ENCODE data around the gene CCDC196.

The CCDC196 gene

GRCh38 chr14:66485910-66486421 is at the start of gene CCDC196:
TSS of gene CCDC196 (plus strand) at chr14:66486371. CDS start at chr14:66486503, 132 bp downstream.
- no peak for DNase-seq

GRCh38 chr14:66440801-66441200 is 45.4 kb upstream of the CCDC196 start:
- no peak for DNase-seq

GRCh38 chr14:66442953-66443571 is 43.1 kb upstream of the CCDC196 start:
- no peak for DNase-seq

GRCh38 chr14:66443785-66444184 is 42.4 kb upstream of the CCDC196 start:
- DNase-seq, result no peak

- DNase-seq, result no peak
Observed at GRCh38 chr14:66444271-66444927, 41.8 kb upstream of the CCDC196 start.

- DNase-seq, result no peak
Observed at GRCh38 chr14:66445936-66446335, 40.2 kb upstream of the CCDC196 start.

GRCh38 chr14:66453469-66453868 is 32.7 kb upstream of the CCDC196 start:
- DNase-seq, result no peak

- no peak for DNase-seq
Observed at GRCh38 chr14:66459603-66460002, 26.6 kb upstream of the CCDC196 start.

GRCh38 chr14:66464261-66464660 is 21.9 kb upstream of the CCDC196 start:
- no peak for DNase-seq

GRCh38 chr14:66468778-66469367 is 17.3 kb upstream of the CCDC196 start:
- no peak for DNase-seq

- no peak for DNase-seq
Observed at GRCh38 chr14:66471584-66471983, 14.6 kb upstream of the CCDC196 start.

- DNase-seq, result no peak
Observed at GRCh38 chr14:66472251-66472650, 13.9 kb upstream of the CCDC196 start.

GRCh38 chr14:66473223-66473622 is 12.9 kb upstream of the CCDC196 start:
- no peak for DNase-seq

GRCh38 chr14:66476964-66477363 is 9.2 kb upstream of the CCDC196 start:
- no peak for DNase-seq

- DNase-seq, result no peak
Observed at GRCh38 chr14:66477567-66477966, 8.6 kb upstream of the CCDC196 start.

GRCh38 chr14:66482873-66483272 is 3.3 kb upstream of the CCDC196 start:
- no peak for DNase-seq

GRCh38 chr14:66483322-66483721 is 2.8 kb upstream of the CCDC196 start:
- DNase-seq, result no peak

- DNase-seq, result no peak
Observed at GRCh38 chr14:66485029-66485428, 1.1 kb upstream of the CCDC196 start.

GRCh38 chr14:66487164-66487563 is 993 bp downstream of the CCDC196 start:
- DNase-seq, result no peak

GRCh38 chr14:66490143-66491111 is 4.3 kb downstream of the CCDC196 start:
- no peak for DNase-seq

- no peak for DNase-seq
Observed at GRCh38 chr14:66493750-66494149, 7.6 kb downstream of the CCDC196 start.

- DNase-seq, result no peak
Observed at GRCh38 chr14:66495218-66496098, 9.3 kb downstream of the CCDC196 start.
